ENCODE measurements around the gene BANK1.

The BANK1 gene

DNA sequence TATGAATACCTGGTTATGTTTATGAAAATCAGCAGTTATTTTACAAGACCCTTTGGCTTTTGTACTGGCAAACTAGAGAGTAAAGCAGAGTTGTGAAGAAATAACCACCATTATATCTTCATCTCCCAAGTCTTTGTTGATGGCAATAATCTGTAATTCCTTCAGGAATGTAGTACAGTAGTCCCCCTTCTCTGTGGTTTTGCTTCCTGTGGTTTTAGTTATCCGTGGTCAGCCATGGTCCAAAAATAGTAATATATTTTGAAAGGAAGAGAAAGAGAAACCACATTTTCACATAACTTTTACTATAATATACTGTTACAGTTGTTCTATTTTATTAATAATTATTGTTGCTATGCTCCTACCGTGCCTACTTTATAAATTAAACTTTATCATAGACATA, 27.8 kb downstream of the BANK1 start:
- no peak for DNase-seq (ENCODE audit: low read depth in 2 of 2, low spot score in 1 of 2)

DNA sequence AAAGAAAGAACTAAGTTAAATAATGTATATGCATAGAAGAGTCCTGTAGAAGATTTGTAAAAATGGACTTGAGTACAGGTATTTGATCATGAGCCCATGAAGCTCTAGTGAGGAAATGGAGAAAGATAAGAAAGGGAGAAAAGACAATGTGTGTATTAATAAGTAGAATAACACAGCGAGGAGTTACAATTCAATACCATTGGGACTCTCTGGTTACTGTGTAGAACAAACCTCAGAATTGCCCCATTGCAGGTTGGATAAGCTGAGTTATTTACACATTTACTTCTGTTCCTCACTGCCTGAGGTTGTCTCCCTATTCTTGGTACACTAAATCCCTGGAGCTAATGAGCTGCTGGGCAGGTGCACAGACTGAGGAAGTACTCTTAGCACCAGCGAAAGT, 33.3 kb downstream of the BANK1 start:
- no peak for DNase-seq (ENCODE audit: low read depth in 2 of 2, low spot score in 1 of 2)

GRCh38 chr4:101824500-101824899, 34.0 kb downstream of the BANK1 start:
- DNase-seq (ENCODE audit: low read depth in 2 of 2, low spot score in 1 of 2) = no peak

GRCh38 chr4:101825953-101826352, 35.4 kb downstream of the BANK1 start:
- DNase-seq (ENCODE audit: low read depth in 2 of 2, low spot score in 1 of 2) = no peak

DNA sequence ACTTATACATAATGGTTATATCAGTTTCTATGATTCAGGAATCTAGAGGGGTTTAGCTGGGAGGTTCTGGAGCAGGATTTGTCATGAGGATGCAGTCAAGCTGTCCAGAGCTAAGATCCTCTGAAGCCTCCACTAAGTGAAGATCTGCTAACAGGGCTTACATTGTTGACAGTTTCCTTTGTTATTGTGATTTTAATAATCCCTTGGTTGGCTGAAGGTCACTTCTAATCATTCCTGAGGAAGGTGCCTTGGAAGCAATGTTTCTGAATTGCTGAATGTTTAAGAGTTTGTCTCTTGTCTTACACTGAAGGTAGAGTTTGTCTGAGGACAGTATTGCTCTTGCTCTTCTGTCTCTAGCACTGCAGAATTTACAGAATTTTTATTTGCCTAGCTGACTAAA, 41.3 kb downstream of the BANK1 start:
- no peak for DNase-seq (ENCODE audit: low read depth in 2 of 2, low spot score in 1 of 2)

DNA sequence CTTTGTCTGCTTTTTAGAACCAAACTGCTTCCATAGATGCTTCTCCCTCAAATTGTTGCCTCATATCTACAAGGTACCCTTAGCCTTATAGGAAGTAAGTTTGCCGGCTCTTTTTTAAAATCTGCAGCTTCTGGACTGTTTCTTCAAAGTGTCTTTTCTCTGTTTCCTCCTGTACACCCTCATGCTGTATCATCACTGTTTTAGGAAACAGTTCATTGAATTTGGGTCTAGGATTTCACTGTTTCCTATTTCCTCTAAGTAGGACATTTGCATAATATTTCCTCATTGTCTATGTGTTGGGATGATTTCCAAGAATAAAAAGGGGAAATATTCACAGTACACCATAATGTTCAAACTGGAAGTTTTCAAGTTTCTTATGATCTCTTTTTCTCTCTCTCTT, 43.0 kb downstream of the BANK1 start:
- DNase-seq (ENCODE audit: low read depth in 2 of 2, low spot score in 1 of 2) = no peak

DNA sequence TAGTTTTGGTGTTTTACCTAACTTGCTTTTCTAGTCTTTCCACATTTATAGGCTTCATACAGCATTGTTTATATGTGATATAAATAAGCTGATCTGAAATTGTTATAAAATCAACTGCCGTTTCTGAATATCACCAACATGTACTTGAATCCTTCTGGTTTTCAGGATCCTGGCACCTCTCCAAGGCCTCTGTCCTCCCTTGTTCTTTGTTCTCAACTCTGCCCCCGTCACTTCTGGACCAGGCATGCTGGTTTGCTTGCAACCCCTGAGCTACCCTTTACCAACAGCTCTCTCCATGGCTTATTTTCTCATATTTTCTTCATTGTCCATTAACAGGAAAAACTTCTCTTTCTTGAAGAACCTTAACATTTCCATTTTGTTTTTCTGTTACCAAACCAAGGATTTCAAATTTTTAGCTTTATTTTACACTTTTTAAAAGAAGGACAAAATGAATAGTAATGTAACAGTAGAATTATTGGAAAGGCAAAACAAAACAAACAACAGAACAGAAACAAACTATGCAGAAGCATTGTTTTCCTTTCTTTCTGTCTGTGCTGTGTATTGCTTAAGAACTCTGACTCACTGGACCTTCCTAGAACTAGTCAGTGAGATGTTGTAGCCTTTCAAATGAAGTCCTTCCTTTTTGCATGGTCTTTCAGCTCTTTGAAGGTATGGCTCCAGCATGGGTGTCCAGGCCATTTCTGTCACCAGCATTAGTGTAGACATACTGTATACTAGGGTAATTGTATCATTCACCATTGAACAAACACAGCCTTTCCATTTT, 44.8 kb downstream of the BANK1 start:
- DNase-seq (ENCODE audit: low read depth in 2 of 2, low spot score in 1 of 2) = no peak

GRCh38 chr4:101843054-101843453, 52.5 kb downstream of the BANK1 start:
- DNase-seq (ENCODE audit: low read depth in 2 of 2, low spot score in 1 of 2) = no peak

GRCh38 chr4:101846550-101846949, 56.0 kb downstream of the BANK1 start:
- no peak for DNase-seq (ENCODE audit: low read depth in 2 of 2, low spot score in 1 of 2)

- DNase-seq (ENCODE audit: low read depth in 2 of 2, low spot score in 1 of 2) = no peak
Observed at GRCh38 chr4:101850698-101851097, 60.2 kb downstream of the BANK1 start.

DNA sequence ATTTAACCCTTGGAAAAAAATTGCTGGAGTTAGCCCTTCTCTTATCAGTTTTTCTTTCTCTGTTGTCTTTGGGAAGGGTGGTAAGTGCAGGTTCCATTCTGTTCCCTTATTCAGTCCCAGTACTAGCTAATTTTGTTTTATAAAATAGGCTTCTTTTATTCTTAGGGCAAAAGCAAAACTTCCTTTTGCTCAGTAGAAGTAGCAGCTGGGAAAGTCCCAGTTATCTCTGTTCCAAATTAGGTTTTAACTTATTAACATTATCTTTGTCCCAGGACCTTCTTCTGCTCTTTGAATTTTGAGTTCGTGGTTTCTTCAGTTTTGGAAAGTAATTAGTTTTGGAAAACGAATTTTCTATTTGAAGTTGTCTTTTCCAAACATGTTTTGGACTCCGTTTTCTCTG, 61.1 kb downstream of the BANK1 start:
- no peak for DNase-seq (ENCODE audit: low read depth in 2 of 2, low spot score in 1 of 2)

DNA sequence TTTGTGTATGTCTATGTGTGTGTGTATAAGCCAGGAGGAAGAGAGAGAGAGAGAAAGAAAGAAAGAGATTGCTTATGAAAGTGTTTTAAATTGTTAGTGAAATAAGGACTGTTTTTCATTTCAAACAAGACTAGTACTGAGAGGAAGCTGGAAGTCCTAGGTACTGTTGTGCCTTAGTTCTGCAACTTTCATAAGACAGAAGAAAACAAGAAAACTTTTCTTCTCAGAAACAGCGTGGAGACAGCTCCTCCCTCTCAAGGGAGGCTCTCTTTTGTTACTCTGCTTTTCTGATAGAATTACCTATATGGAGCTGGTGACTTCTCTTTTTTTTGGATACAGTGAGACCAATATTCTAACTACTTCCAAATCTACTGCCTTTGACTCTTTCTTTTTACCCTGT, 62.5 kb downstream of the BANK1 start:
- no peak for DNase-seq (ENCODE audit: low read depth in 2 of 2, low spot score in 1 of 2)

- DNase-seq (ENCODE audit: low read depth in 2 of 2, low spot score in 1 of 2) = no peak
Observed at GRCh38 chr4:101853691-101854090, 63.2 kb downstream of the BANK1 start.

- DNase-seq (ENCODE audit: low read depth in 2 of 2, low spot score in 1 of 2) = no peak
Observed at GRCh38 chr4:101855239-101855638, 64.7 kb downstream of the BANK1 start.

DNA sequence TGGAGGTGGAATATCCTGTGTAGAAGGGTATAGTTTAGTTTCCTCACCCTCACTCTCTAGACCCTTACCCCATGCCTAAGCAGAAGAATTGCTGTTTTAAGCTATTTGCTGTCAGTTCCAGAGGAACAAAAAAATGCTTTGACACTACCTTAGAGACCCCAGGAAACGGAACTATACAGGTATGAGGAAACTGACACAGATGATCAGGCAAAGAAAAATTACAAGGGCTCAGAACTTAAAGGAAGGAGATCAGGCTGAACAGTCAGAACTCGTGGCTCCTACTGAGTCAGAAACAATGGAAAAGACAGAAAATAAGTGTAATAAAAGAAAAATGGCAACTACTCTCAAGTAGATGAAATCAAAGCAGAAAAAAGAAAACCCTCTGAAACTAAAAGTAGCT, 65.6 kb downstream of the BANK1 start:
- no peak for DNase-seq (ENCODE audit: low read depth in 2 of 2, low spot score in 1 of 2)

- no peak for DNase-seq (ENCODE audit: low read depth in 2 of 2, low spot score in 1 of 2)
Observed at GRCh38 chr4:101857176-101857575, 66.6 kb downstream of the BANK1 start.

DNA sequence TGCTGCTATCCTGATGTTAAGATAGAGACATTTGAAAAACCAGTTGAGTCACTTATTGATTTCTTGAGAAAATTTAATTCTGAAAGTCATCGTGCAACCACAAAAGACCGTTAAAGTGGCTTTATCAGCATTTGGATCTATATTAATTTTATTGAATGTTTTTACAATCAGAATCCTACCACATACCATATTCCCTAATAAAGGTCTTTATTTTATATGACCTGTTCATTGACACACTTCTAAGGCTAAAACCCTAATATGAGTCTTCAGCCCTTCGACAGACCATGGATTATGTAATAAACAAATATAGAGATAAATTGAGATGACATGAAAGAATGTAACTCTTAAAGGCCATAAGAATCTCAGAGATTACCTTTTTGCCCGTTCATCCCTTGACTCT, 68.1 kb downstream of the BANK1 start:
- no peak for DNase-seq (ENCODE audit: low read depth in 2 of 2, low spot score in 1 of 2)

DNA sequence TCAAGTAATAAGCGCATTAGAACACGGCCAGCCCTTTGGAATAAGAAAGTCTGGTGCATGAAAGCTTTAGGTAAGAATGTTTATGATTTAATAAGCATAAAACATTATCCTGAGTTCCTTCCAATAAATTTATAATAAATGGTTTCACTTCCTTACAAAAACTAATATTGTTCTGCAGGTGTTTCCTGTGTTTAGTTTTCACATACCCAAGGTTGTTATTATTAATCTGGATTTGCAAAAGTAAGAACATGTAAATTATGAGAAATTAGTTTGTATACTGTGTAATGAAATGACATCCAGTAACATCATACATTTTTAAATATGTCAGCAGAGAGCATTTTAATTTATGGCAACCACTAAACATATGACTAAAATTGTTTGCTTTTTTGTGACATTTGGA, 72.1 kb downstream of the BANK1 start:
- DNase-seq (ENCODE audit: low read depth in 2 of 2, low spot score in 1 of 2) = no peak

DNA sequence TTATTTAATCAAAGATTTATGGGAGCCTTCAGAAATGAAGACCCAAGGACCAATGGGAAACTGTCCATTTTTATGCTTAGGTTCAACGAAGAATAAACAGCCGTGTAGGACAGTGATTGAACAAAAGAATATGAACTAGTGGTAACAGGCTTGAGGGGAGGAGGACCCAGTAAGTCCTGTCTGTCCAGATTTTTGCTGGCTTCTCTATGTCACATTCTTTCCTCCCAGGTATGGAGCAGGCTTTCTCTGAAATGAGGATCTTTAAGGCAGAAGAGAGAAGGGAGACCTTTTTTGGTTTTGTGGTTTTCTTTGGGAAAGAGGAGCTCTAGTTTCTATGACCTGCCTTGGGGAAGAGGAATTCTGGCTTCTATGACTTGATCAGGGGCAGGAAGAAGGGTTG, 74.1 kb downstream of the BANK1 start:
- no peak for DNase-seq (ENCODE audit: low read depth in 2 of 2, low spot score in 1 of 2)

GRCh38 chr4:101865501-101866062, 75.1 kb downstream of the BANK1 start:
- no peak for DNase-seq (ENCODE audit: low read depth in 2 of 2, low spot score in 1 of 2)

GRCh38 chr4:101870874-101871273, 80.3 kb downstream of the BANK1 start:
- DNase-seq (ENCODE audit: low read depth in 2 of 2, low spot score in 1 of 2) = no peak

DNA sequence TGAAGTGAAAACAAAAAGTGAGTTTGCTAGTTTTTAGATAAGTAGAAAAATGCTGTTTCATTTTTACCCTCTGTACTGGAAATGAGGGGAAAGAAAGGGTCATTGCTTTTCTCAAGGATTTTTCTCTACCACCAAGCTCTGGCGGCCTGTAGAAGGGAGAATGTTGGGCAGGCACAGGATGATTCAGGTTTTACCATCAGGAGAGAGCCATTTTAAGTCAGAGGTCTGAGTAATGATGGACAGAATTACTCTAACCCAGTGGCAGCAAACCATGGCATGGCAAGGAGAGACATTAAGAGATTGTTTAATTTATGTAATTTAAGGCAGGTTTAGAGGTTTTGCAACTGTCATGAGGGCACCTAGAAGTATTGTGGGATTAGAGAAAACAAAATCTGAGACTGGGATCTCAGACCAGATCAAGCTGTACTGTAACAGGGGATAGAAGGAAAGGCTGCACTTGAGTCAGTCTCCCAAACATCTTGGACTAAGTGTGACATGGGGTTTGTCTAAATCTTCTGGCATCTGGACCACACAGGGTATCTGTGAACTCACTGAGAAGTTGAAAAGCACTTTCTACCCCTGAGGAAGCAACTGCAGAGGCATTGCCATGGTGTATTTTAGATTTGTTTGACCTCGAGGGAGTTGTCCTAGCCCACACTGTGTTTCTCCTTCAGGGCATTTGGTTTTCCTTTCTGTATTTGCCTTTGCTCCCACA, 81.6 kb downstream of the BANK1 start:
- no peak for DNase-seq (ENCODE audit: low read depth in 2 of 2, low spot score in 1 of 2)

GRCh38 chr4:101885574-101885973, 95.0 kb downstream of the BANK1 start:
- DNase-seq (ENCODE audit: low read depth in 2 of 2, low spot score in 1 of 2) = no peak

All from stimulated activated CD8-positive, alpha-beta memory T cell treated with anti-CD3 and anti-CD28 coated beads, Interleukin-4, amount 100 ng/mL, for 4 hours (primary cell).